Measurements from ENCODE around the gene LRRC4.

DNA sequence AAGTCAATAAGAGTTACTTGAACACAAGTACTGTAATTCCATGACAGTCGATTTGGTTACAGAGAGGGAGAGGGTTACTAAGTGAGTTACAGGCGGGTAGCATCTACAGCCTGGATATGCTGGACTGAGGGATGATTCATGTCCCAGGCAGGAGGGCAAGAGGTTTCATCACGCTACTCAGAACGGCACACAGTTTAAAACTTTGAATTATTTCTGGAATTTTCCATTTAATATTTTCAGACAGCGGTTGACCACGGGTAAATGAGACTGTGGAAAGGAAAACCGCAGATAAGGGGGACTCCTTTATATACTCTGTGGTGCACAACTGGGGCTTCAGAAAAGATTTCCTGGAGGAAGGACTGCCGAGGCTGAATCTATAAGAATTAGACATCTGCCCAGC, 25.7 kb upstream of the LRRC4 start:
- TF ChIP-seq, protein P1, sequence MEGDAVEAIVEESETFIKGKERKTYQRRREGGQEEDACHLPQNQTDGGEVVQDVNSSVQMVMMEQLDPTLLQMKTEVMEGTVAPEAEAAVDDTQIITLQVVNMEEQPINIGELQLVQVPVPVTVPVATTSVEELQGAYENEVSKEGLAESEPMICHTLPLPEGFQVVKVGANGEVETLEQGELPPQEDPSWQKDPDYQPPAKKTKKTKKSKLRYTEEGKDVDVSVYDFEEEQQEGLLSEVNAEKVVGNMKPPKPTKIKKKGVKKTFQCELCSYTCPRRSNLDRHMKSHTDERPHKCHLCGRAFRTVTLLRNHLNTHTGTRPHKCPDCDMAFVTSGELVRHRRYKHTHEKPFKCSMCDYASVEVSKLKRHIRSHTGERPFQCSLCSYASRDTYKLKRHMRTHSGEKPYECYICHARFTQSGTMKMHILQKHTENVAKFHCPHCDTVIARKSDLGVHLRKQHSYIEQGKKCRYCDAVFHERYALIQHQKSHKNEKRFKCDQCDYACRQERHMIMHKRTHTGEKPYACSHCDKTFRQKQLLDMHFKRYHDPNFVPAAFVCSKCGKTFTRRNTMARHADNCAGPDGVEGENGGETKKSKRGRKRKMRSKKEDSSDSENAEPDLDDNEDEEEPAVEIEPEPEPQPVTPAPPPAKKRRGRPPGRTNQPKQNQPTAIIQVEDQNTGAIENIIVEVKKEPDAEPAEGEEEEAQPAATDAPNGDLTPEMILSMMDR (IDR thresholded peaks at IDR 0.05; ENCODE audit: low read length), result no peak
- TF ChIP-seq EZH2 (optimal IDR thresholded peaks at IDR 0.05; ENCODE audit: low read depth, low read length), result no peak

Data from MM.1S (cell line).